GM18861 (cell line): Measurements from ENCODE around the gene EPHA5.

Experiments
- ATAC-seq: cut with Tn5 transposase; IDR thresholded peaks from one replicate; pipeline ENCODE4 v1.9.1; 2021; ENCODE audit not compliant: unreplicated experiment

EPHA5 gene

DNA sequence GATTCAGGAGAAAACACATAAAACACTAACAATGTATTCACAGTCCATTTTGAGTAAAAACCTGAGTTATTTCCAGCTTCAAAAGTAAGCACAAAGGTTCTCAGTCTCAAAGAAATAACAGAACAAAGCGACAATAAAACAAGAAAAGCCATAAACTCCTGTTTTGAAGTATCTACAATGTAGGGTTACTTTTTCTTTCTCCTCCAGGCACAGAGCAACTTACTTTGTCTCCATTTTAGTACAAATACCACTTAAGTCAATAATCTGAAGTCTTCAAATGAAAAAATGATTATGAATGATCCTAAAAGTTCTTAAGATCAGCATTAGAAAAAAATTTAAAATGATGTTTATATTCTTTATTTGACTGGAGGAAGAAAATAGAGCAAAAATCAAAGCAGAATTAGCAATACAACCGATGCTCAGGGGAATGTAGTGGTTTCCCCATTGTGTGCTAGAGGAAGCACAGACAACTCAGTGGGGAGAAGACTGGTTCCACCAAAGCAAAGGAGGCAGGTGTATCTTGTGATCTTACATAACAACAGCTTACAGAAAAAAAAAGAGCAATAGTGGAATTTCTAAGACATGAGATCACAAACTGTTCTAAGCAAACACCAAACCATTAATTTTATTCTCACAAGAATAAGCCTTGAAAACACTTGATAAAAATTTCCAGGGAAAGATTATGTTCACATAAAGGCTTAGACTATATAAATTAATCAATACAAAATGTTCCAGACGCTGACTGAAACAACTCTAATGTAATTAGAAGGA, 35.1 kb downstream of the EPHA5 start:
- ATAC-seq, result no peak

- no peak for ATAC-seq
Observed at GRCh38 chr4:65624651-65625050, 45.6 kb downstream of the EPHA5 start.

- ATAC-seq, result no peak
Observed at GRCh38 chr4:65623506-65623905, 46.8 kb downstream of the EPHA5 start.

DNA sequence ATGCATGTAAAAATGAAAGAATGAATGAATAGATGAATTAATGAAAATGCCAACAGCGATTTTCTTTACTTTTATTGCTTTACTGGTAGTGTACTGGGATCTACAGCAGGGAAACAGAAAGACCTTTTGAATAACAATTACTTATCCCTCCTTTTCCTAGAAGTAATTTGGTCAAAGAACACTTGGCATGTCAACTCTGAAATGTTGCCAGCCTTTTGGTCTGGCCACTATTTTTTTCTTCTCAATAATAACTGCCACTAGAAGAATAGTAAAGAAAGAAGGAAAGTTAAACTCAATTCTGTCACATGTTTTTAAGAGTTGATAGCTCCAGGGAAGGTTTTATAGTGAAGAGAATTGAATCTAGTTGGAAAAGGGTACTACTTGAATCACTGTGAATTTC, 52.9 kb downstream of the EPHA5 start:
- no peak for ATAC-seq

DNA sequence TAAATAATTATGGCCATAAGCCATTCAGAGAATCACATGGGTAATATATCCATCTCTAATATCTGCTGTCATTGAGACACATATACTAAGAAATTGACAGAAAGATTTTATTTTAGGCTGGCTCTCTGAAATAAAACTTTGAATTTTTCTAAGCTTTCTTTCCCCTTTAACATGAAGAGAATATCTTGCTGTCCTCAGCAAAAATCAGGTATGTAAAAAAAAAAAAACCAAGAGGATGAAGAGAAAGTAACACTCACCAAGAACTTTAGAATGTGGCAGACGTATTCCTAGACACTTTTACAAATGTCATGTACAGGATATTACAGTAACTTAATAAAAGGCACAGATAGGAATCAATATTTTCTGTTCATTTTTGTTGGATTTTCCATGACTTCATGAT, 65.8 kb downstream of the EPHA5 start:
- no peak for ATAC-seq

DNA sequence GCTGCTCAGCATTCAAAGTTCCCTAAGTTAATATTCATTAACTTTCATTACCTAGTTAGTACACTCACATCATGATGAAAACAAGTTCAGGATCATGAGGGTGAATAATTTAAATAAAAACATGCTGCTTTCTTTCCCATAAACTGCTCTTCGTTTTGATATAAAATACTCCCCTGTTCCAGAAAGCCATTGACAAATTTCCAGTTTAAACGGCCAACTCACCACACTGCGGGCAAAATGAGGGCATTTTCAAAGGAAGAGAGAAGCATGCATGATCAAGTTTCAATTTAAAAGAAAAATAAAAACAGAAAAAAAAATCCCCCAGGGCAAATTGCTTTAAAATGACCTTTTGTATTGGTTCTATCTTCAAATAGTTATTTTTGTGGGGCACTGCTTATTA, 69.6 kb downstream of the EPHA5 start:
- ATAC-seq, result no peak

GRCh38 chr4:65599340-65599739, 70.9 kb downstream of the EPHA5 start:
- no peak for ATAC-seq

- ATAC-seq, result no peak
Observed at GRCh38 chr4:65597697-65598096, 72.6 kb downstream of the EPHA5 start.

GRCh38 chr4:65592089-65592488, 78.2 kb downstream of the EPHA5 start:
- no peak for ATAC-seq

GRCh38 chr4:65589921-65590320, 80.4 kb downstream of the EPHA5 start:
- no peak for ATAC-seq

DNA sequence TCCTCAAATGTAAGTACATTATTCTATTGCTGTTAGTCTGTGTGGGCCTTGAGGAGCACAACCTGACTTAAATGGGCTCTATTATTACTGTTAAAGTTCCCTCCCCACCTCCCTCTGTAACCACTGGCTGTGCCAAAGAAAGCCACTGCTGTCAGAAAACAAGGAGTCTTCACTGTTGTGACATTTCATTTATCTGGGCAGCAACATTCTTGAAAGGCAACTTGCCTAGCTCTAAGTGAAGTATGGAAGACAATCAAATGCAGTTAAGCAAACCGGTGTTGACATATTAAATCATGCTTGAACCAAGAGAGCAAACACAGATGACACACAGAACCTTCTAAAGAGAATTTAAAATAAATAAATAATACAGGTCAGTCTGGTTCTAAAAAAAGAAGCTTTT, 81.0 kb downstream of the EPHA5 start:
- no peak for ATAC-seq

GRCh38 chr4:65580551-65580950, 89.7 kb downstream of the EPHA5 start:
- no peak for ATAC-seq

GRCh38 chr4:65566473-65566872, 103.8 kb downstream of the EPHA5 start:
- no peak for ATAC-seq

- ATAC-seq, result no peak
Observed at GRCh38 chr4:65561164-65561563, 109.1 kb downstream of the EPHA5 start.

DNA sequence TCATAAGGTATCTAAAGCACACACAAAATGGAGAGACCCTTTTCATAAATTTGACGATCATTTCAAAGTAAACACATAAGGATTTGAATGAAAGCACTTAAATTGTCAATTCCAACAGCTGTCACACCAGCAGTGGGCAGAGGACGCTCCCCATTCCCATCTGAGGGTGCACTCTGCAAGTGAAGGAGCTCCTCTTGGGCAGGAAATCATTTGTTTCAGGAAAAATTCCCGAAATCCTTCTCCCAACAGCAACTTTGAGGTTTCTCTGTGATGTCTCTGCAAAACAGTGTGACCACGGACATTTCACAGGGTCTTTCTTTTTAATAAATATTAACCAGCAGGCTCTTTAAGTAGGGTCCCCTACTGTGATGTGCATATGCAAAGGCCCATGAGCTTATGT, 111.0 kb downstream of the EPHA5 start:
- no peak for ATAC-seq

DNA sequence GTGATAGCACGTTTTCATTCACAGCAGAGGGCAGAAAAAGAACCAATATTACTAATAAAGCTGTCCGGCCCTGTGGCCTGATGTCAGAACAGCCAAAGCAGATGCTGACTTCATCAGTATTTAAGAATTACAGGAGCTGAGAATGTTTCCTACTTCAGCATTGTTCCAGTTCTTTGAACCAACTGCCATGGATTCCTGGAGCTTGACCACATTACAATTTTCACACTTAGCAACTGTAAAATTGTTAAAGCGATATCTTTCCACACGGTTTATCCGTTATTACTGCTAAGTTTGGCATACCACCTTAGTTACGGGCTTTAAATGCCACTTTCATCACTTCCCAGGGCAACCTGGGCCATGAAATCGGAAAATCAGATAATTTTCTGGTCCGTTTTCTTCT, 118.2 kb downstream of the EPHA5 start:
- ATAC-seq, result no peak

DNA sequence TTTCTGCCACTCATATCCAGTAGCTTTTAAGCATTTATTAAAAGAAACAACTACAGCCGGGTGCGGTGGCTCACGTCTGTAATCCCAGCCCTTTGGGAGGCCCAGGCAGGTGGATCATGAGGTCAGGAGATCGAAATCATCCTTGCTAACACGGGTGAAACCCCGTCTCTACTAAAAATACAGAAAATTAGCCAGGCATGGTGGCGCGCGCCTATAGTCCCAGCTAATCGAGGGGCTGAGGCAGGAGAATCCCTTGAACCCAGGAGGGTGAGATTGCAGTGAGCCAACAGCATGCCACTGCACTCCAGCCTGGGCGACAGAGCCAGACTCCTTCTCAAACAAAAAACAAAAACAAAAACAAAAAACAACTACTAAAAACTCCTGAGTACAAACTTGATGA, 119.8 kb downstream of the EPHA5 start:
- no peak for ATAC-seq

DNA sequence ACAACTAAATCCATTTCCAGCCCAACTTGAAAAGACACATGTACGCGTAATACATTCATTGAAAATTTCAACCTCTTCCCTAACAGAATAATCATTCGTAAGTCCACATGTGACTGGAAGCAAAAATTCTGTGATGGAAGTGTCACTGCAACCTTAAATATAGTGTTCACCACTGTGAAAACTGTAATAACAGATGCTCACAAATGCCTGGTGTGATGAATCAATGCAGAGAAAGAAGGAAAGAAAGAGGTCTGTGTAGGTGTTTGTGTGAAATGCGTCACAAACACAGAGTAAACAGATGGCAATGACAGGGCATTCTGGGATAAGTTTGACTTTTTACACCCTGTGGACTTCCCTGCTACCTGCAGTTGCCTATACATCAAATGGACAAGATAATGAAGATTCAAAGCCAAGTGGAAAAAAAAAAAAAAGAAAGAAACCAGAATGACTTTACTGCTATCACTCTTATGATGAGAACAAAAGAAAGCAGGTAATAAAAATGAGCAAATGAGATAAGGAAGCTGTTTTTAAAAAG, 123.3 kb downstream of the EPHA5 start:
- no peak for ATAC-seq

DNA sequence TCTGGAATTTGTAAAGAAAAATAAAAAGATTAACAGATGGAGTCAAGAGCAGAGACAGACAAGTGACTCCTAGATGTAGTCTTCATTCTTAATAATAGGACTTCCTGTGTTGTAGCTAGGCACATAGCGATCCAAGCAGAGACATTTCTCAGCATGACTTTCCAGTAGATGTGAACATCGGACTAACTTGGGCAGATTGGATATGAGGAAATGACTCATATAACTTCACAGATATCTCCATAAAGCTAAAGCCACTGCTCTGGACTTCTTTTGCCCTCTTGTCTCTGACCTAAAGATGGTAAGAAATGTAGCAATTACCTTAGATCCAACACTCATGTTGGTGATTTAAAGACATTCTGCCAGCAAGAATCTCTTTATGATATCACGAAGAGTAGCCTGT, 131.7 kb downstream of the EPHA5 start:
- no peak for ATAC-seq

- no peak for ATAC-seq
Observed at GRCh38 chr4:65535113-65535512, 135.2 kb downstream of the EPHA5 start.

- ATAC-seq, result no peak
Observed at GRCh38 chr4:65521666-65522065, 148.6 kb downstream of the EPHA5 start.

DNA sequence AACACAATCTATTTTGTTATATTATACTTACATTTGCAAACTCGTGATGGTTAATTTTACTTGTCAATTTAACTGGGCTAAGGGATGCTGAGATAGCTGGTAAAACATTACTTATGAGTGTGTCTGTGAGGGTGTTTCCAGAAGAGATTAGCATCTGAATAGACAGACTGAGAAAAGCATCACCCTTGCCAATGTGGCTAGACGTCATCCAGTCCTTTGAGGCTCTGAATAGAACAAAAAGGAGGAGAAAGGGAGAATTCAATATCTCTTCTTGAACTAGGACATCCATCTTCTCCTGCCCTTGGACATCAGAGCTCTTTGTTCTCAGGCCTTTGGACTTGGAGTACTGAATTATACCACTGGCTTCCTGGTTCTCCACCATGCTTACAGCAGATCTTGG, 154.6 kb downstream of the EPHA5 start:
- ATAC-seq, result no peak

DNA sequence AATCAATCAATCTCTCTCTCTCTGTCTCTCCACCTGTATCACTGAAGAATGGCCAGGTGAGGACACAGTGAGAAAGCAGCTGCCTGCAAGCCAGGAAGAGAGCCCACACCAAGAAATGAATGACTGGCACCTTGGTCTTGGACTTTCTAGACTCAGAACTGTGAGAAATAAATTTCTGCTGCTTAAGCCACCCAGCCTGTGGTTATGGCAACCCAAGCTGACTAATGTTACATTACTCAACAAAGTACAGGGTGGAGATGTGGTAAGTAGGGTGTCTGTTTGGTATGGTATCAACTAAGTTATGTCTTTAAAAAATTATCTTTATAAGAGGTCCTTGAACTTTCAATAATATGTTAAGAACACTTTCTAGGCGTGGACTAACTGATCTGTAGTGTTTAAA, 159.3 kb downstream of the EPHA5 start:
- no peak for ATAC-seq
